Upper lobe of right lung (tissue), 1 donor: ENCODE data around the gene RARA. TPM values are rescaled to one million over a fixed set of nuclear protein-coding genes. Genes with fewer than 3 reads are reported as not detected.
A peak's percentile ranks its signal among the peaks of the same experiment; 100 is the strongest.

ENCODE experiments used
- ATAC-seq: fragments of 200-7000 bp; cut with Tn5 transposase; one replicate; pipeline ENCODE4 v1.9.1; 2020; ENCODE audit warnings: mild to moderate bottlenecking, moderate library complexity
- DNase-seq: peaks from one replicate; pipeline ENCODE4 v3.0.0-alpha.2; 2020
- H3K27ac ChIP-seq: fragments of 200-600 bp; one replicate; pipeline ENCODE4 v1.8.0; 2022
- H3K27me3 ChIP-seq: fragments of 200-600 bp; one replicate; pipeline ENCODE4 v1.8.0; 2022; ENCODE audit warnings: mild to moderate bottlenecking
- H3K36me3 ChIP-seq: fragments of 200-600 bp; one replicate; pipeline ENCODE4 v1.8.0; 2022
- H3K4me1 ChIP-seq: fragments of 200-600 bp; one replicate; pipeline ENCODE4 v1.8.0; 2022
- H3K4me3 ChIP-seq: fragments of 200-600 bp; one replicate; pipeline ENCODE4 v1.8.0; 2022; ENCODE audit warnings: mild to moderate bottlenecking
- H3K9me3 ChIP-seq: fragments of 200-600 bp; one replicate; pipeline ENCODE4 v1.8.0; 2022
- intact Hi-C: fragments of 100-400 bp; cut with DNase I; formaldehyde crosslinking; loops from one replicate; pipeline ENCODE4 v1.11.0; 2022
- total RNA-seq: library from RNA; stranded (reverse); fragmentation: NEBNext Ultra II Directional; extraction: Animal tissue kit (Norgen Biotek cat#: 25700); gene quantifications from one replicate; pipeline ENCODE4 v1.2.1, GENCODE V29; 2021
- TF ChIP-seq, protein P1 (sequence below): fragments of 200-600 bp; IDR thresholded peaks from one replicate; pipeline ENCODE4 v1.8.0; 2022; ENCODE audit warnings: antibody characterized with exemption
- donor health status: DM: no; HTN: yes; CAD: no; lungs with severe emphysema.

RARA gene
- total RNA-seq, 1 donor from 2014 or later: 69.7 TPM

DNA sequence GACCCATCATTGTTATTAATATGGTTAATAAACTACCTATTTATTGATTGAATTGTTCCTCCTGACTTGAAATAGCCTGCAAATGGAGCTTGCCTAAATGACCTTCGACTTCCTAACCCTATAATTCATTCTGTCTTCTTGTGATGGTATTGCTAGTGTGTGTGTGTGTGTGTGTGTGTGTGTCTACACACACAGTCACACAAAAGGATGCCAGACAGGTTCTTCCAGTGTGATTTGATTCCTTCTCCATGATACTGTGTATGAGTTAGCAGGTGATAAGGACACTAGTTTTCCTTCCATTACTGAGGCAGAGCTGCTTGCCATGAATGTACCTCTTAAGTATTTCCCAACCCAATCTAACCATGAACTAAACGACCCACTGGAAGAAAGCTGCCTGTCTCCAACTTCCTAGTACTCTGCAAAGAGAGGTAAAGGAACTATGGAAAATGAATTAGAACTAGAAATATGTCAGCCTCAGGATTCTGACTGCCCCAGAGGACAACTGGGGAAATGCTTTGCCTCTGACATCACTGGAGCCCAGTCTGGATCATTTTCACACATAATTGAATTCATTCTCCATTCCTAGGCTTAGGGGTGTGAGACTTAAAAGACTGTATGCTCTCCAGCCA lies 24.8 kb upstream of the RARA start:
- Histone ChIP-seq H3K9me3 (no peaks in the 10 kb centered on the region), H3K27ac (peak overlapping the region; percentile 43), H3K27me3 (no peaks in the 10 kb centered on the region), H3K4me1 (peaks cover 20% of the 10 kb centered on the region), H3K4me3 (no peak overlapping the region), H3K36me3 (peaks cover 32% of the 10 kb centered on the region)
- ATAC-seq (peak; percentile 4), DNase-seq (no peak)
- TF ChIP-seq, protein P1, sequence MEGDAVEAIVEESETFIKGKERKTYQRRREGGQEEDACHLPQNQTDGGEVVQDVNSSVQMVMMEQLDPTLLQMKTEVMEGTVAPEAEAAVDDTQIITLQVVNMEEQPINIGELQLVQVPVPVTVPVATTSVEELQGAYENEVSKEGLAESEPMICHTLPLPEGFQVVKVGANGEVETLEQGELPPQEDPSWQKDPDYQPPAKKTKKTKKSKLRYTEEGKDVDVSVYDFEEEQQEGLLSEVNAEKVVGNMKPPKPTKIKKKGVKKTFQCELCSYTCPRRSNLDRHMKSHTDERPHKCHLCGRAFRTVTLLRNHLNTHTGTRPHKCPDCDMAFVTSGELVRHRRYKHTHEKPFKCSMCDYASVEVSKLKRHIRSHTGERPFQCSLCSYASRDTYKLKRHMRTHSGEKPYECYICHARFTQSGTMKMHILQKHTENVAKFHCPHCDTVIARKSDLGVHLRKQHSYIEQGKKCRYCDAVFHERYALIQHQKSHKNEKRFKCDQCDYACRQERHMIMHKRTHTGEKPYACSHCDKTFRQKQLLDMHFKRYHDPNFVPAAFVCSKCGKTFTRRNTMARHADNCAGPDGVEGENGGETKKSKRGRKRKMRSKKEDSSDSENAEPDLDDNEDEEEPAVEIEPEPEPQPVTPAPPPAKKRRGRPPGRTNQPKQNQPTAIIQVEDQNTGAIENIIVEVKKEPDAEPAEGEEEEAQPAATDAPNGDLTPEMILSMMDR: peak; percentile 21
- intact Hi-C loops: no loop called here

DNA sequence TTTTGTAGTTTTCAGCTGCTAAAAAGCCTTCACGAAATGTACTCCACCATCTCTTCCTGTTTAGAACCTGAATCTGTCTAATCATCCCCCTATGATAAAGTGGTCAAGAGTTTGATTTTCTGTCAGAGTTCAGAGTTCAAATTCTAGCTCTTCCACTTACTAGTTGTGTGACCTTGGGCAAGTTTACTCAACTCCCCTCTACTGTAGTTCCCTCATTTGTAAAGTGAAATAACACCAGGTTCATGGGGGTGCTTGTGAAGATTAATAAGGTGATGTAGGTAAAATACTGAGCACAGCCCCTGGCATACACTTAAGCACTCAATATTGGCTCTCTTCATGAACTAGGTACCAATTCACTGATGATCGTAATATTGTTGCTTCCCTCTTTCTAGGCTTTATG lies 22.5 kb upstream of the RARA start:
- TF ChIP-seq, protein P1: no peak
- Histone ChIP-seq H3K9me3 (no peaks in the 10 kb centered on the region), H3K4me3 (no peak overlapping the region), H3K27me3 (no peaks in the 10 kb centered on the region), H3K4me1 (peaks cover 24% of the 10 kb centered on the region), H3K36me3 (peaks cover 9% of the 10 kb centered on the region), H3K27ac (no peak overlapping the region)
- no peak for ATAC-seq
- no peak for DNase-seq
- intact Hi-C loops: no loop called here

DNA sequence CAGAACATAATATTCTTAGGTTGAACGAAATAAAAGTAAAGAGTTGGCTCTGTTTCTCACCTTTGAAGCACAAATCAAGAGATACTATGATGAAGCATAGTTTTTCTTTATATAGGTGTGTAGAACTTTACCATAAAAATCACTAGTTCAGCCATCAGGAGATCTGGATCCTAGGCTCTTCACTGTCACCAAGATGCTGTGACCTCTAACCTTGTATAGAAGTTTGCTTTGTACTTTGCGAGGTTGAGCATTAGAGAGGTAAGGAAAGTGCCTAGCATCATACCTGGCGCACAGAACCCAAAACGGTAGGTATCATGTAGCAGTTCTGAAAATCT lies 21.9 kb upstream of the RARA start:
- TF ChIP-seq, protein P1: no peak
- Histone ChIP-seq H3K9me3 (no peaks in the 10 kb centered on the region), H3K27me3 (no peaks in the 10 kb centered on the region), H3K36me3 (peaks cover 4% of the 10 kb centered on the region), H3K4me1 (peaks cover 24% of the 10 kb centered on the region), H3K27ac (no peak overlapping the region), H3K4me3 (no peak overlapping the region)
- no peak for DNase-seq
- no peak for ATAC-seq
- intact Hi-C loops: no loop called here

DNA sequence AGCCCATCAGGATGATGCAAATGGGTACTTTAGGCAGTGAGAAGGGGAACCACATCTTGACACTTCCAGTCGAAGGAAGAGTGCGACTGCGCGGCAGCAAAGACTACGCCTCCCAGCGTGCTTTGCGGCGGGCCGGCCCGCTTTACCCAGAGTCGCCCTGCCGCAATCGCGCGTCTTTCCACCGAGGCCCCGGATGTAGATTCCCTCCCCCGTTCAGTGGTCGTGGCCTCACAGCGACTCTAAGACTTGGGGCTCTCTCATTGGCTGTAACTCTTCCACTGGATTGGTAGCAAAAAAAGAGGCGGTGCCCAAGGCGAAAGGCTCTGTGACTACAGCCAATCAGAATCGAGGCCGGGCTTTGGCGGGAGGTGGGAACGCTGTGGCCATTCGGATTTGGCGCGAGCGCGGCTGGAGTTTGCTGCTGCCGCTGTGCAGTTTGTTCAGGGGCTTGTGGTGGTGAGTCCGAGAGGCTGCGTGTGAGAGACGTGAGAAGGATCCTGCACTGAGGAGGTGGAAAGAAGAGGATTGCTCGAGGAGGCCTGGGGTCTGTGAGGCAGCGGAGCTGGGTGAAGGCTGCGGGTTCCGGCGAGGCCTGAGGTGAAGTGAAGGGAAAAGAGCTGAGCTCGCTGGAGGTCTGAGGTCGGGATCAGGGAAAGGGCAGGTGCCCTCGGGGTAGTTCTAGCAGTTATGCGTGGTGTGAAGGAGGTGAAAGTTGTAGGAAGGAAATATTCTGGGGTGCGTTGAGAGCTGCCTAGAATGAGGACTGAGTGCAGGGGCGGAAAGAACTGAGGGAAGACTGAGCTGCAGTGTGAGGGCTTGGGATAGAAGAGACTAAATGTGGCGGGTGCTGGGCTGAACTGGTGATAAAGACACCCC lies 21.2 kb upstream of the RARA start, which contains the start of gene CDC6:
Gene CDC6, plus strand, starts transcription at position 386 of the 876 bp plus-strand sequence. CDS start 1,542 bp downstream, outside the sequence.
- Histone ChIP-seq H3K4me3 (peak within 1 kb of the TSS; percentile 69), H3K27ac (no peak within 1 kb of the TSS), H3K36me3 (no peaks in the 10 kb centered on the region), H3K4me1 (peaks cover 24% of the 10 kb centered on the region), H3K27me3 (no peaks in the 10 kb centered on the region), H3K9me3 (no peaks in the 10 kb centered on the region)
- TF ChIP-seq, protein P1: no peak
- peak; percentile 99 for DNase-seq
- peak; percentile 98 for ATAC-seq
- intact Hi-C loops: no loop called here

DNA sequence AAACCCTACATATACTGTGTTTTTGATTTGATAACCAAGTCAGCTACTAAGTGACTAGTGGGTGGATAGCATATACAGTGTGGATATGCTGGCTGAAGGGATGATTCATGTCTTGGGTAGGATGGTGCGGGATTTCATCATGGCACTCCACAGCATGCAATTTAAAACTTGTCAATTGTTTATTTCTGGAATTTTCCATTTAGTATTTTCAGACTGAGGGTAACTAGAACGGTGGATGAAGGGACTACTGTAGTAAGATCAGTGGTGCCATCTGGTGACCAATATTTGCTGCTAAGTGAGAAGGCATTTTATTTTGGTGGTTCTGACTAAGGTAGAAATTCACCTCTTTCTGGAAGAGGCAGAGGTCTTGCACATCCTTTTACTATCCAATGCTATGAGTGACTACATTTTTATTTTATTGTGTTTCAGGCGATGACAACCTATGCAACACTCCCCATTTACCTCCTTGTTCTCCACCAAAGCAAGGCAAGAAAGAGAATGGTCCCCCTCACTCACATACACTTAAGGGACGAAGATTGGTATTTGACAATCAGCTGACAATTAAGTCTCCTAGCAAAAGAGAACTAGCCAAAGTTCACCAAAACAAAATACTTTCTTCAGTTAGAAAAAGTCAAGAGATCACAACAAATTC lies 18.2 kb upstream of the RARA start:
- Histone ChIP-seq H3K36me3 (no peaks in the 10 kb centered on the region), H3K4me3 (no peak overlapping the region), H3K27me3 (no peaks in the 10 kb centered on the region), H3K9me3 (no peaks in the 10 kb centered on the region), H3K27ac (no peak overlapping the region), H3K4me1 (peaks cover 7% of the 10 kb centered on the region)
- DNase-seq: no peak
- intact Hi-C loops: loop anchor here (10.0 kb wide), 1 partner anchor 86 kb away; no protein-coding TSS in a partner anchor
- ATAC-seq: peak; percentile 18
- TF ChIP-seq, protein P1: peak; percentile 66
